SU-DHL-6 (cell line): ENCODE results near the gene EXPH5.

ENCODE experiments used
- EZH2phosphoT487 ChIP-seq: fragments of 200-600 bp; sonication (generic), shearing (Covaris generic); conservative IDR thresholded peaks from 2 replicates; pipeline ENCODE4 v1.6.1; 2018; ENCODE audit warnings: mild to moderate bottlenecking, antibody characterized with exemption, low read length, moderate library complexity, mixed read lengths
- TF ChIP-seq, protein P1 (sequence below): fragments of 200-600 bp; sonication (generic); IDR thresholded peaks from one replicate; pipeline ENCODE4 v1.5.1; 2017; ENCODE audit warnings: antibody characterized with exemption, mild to moderate bottlenecking, low read length, moderate library complexity; ENCODE audit not compliant: insufficient read depth, poor library complexity, severe bottlenecking

DNA sequence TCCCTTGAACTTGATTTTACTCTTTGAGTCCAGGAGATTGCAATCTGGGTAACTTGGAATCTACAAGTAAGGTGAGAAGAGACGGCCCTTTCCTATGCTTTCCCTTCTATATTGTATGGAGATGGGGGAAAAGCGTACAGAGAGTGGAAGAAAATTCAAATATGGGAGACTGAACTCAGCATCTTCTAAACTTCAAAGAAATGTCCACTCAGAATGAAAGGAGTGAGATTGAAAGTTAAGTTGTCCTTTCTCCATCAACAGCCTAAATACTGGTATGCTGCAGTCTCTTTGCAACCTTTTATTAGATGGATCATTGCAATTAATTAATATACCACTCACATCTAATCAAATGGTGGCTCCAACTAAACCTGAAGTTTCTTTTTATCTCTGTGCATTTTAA is 6.4 kb upstream of the EXPH5 start:
- TF ChIP-seq, protein P1, sequence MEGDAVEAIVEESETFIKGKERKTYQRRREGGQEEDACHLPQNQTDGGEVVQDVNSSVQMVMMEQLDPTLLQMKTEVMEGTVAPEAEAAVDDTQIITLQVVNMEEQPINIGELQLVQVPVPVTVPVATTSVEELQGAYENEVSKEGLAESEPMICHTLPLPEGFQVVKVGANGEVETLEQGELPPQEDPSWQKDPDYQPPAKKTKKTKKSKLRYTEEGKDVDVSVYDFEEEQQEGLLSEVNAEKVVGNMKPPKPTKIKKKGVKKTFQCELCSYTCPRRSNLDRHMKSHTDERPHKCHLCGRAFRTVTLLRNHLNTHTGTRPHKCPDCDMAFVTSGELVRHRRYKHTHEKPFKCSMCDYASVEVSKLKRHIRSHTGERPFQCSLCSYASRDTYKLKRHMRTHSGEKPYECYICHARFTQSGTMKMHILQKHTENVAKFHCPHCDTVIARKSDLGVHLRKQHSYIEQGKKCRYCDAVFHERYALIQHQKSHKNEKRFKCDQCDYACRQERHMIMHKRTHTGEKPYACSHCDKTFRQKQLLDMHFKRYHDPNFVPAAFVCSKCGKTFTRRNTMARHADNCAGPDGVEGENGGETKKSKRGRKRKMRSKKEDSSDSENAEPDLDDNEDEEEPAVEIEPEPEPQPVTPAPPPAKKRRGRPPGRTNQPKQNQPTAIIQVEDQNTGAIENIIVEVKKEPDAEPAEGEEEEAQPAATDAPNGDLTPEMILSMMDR, result no peak
- TF ChIP-seq EZH2phosphoT487, result no peak
